ENCODE data around the gene LDLRAD4. TPM values are rescaled to one million over a fixed set of nuclear protein-coding genes. Genes with fewer than 3 reads are reported as not detected.

The LDLRAD4 gene
- total and polyA plus RNA-seq, 8 donors: 2.0 to 47.9 (median 9.0) TPM

DNA sequence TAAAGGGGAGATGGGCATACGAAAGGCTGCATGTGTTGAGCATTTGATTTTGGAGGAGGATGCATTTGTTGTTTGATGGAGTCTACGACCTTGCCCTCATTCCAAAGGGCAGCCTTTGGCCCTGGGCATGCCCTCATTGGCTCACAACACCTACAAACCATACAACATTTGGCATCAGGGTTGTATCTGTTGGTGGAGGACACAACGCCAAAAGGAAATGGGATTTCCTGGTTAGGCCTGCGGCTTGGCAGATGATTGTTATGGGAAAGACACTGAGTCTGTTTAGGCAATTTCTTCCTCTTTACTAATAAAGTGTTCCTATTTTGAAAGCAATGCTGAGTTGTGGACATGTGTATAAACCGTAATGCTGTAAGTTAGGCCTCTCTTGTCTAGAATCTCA lies 246.9 kb downstream of the LDLRAD4 start:
- peak overlapping the region; percentile 4 to 35 (median 24) for H3K4me3 ChIP-seq
- WGBS, 5 donors: 59 to 79% (median 71%) methylated on average over 5 of the region's 5 CpGs
- no peaks in the 10 kb centered on the region for H3K27me3 ChIP-seq
- H3K27ac ChIP-seq: peak overlapping the region in 4 of 5 donors; percentile 25 to 72 (median 40)
- TF ChIP-seq, protein P1, sequence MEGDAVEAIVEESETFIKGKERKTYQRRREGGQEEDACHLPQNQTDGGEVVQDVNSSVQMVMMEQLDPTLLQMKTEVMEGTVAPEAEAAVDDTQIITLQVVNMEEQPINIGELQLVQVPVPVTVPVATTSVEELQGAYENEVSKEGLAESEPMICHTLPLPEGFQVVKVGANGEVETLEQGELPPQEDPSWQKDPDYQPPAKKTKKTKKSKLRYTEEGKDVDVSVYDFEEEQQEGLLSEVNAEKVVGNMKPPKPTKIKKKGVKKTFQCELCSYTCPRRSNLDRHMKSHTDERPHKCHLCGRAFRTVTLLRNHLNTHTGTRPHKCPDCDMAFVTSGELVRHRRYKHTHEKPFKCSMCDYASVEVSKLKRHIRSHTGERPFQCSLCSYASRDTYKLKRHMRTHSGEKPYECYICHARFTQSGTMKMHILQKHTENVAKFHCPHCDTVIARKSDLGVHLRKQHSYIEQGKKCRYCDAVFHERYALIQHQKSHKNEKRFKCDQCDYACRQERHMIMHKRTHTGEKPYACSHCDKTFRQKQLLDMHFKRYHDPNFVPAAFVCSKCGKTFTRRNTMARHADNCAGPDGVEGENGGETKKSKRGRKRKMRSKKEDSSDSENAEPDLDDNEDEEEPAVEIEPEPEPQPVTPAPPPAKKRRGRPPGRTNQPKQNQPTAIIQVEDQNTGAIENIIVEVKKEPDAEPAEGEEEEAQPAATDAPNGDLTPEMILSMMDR (IDR thresholded peaks at IDR 0.05): no peak
- peaks cover 0 to 16% (median 6%) of the 10 kb centered on the region in 4 donors for H3K4me1 ChIP-seq
- H3K9me3 ChIP-seq: no peaks in the 10 kb centered on the region
- H3K36me3 ChIP-seq: no peaks in the 10 kb centered on the region
- intact Hi-C loops (cut with DNase I; ENCODE audit: low total_unique reads): no loop called here
- no peak for DNase-seq

DNA sequence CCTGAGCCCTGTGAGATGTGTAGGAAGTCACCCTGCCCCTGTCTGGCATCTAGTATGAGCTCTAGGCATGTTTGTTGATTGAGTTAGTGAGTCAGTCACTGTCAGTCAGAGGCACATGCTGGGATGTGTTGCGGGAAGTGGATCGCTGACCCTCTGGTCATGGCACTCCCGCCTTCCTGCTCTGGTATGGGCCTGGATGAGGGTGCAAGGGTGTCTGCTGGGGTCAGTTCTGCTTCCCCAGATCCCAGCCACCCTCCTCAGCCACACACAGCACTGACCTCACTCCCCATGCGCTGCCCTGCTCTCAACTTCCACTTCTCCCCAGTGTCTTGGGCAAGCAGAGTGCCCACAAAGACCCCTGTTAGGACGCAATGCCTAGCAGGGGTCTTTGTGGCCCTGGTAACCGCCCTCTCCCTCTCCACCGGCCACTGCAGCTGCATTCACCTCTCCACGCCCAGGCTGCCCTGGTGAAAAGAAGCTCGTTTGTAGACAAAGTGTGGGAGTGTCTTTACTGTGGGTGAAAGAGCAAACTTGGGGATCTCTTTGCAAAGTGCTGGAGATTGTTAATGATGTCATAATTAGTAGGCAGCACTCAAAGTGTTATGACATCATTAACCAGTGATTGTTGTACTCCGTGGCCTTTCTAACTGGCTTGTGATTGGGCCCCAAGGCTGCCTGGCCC lies 252.1 kb downstream of the LDLRAD4 start:
- no peaks in the 10 kb centered on the region for H3K36me3 ChIP-seq
- no peaks in the 10 kb centered on the region for H3K27me3 ChIP-seq
- intact Hi-C loops (cut with DNase I; ENCODE audit: low total_unique reads): no loop called here
- peaks cover 0 to 14% (median 3%) of the 10 kb centered on the region in 4 donors for H3K4me1 ChIP-seq
- 61 to 75% (median 72%) methylated on average over 9 to 10 of the region's 10 CpGs for WGBS, 5 donors
- TF ChIP-seq, protein P1 (IDR thresholded peaks at IDR 0.05): no peak
- TF ChIP-seq POLR2AphosphoS5 (IDR thresholded peaks at IDR 0.05) (no peak), POLR2A (IDR thresholded peaks at IDR 0.05) (no peak), EP300 (IDR thresholded peaks at IDR 0.05) (no peak)
- no peaks in the 10 kb centered on the region for H3K9me3 ChIP-seq
- peak overlapping the region in 1 of 5 donors; percentile 53 for H3K27ac ChIP-seq
- H3K4me3 ChIP-seq: no peak overlapping the region
- no peak for DNase-seq

DNA sequence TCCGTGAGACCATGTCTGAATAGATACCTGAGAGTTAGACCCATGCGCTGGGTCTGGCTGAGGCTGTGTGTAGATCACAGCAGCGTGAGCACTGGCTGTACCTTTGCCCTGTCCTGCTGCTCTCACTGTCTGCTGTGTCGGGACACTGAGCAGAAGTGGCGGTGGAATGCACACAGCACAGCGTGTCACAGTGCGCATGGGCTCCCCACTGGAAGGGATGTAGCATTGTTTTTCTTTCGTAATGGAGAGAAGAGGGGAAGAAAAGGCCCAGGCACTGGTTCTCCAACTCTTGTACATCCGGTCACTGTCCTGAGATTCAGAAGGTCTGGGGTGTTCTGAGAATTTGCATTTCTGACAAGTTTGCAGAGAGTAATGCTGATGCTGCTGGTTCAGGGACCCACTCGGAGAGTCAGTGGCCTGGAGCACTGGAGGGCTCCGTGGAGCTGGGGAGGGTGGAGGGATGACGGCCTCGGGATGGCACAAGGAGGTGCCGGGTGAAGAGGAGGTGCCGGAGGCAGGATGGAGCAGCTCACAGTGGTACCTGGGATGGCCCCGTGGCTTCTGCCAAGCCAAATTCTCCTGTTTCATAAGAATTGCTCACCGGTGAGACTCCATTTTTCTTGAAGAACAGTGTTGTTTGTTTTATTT lies 252.8 kb downstream of the LDLRAD4 start:
- no peak for DNase-seq
- TF ChIP-seq POLR2AphosphoS5 (IDR thresholded peaks at IDR 0.05) (no peak), EP300 (IDR thresholded peaks at IDR 0.05) (no peak), POLR2A (IDR thresholded peaks at IDR 0.05) (no peak)
- TF ChIP-seq, protein P1 (IDR thresholded peaks at IDR 0.05): no peak
- Histone ChIP-seq H3K36me3 (no peaks in the 10 kb centered on the region), H3K27me3 (no peaks in the 10 kb centered on the region), H3K9me3 (no peaks in the 10 kb centered on the region), H3K27ac (peak overlapping the region in 2 of 5 donors; percentile 38 to 55), H3K4me3 (no peak overlapping the region), H3K4me1 (peaks cover 0 to 14% (median 2%) of the 10 kb centered on the region in 4 donors)
- 78 to 90% (median 82%) methylated on average over 16 to 17 of the region's 17 CpGs for whole genome bisulfite sequencing, 5 donors
- intact Hi-C loops (cut with DNase I; ENCODE audit: low total_unique reads): no loop called here

DNA sequence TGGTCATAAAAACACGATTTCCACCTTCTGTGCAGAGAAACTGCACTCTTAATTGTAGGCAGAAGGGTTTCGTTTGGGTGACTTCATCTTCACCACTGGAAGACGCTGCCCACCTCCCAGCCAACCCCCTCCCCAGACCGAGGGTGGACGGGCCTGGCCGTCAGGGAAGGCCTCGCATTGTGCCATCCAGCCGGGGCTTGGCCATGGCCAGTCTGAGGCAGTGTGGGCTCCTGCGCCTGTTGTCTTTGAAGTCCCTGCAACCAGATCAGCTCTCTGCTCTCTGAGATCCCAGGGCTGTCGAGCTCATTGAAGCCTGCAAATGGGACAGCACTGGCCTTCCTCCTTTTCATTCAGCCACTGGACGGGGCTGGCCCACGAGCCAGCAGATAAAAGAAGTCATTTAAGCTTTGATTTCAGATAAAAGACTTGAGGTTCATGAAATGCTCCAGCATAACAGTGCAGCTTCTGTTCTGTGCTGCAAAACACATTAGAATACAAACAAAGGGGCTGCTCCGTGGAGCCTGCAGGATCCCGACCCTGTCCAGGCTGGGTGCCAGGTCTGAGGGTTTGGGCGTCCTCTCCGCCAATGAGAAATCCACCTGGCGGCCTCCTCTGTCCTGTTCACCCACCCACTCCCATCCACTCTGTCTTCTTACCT lies 253.5 kb downstream of the LDLRAD4 start:
- Histone ChIP-seq H3K4me1 (peaks cover 0 to 14% (median 2%) of the 10 kb centered on the region in 4 donors), H3K27me3 (no peaks in the 10 kb centered on the region), H3K36me3 (no peaks in the 10 kb centered on the region), H3K4me3 (no peak overlapping the region), H3K9me3 (no peaks in the 10 kb centered on the region), H3K27ac (peak overlapping the region in 2 of 5 donors; percentile 38 to 55)
- peak in 1 of 2 donors; percentile 37 for DNase-seq
- intact Hi-C loops (cut with DNase I; ENCODE audit: low total_unique reads): no loop called here
- no peak for TF ChIP-seq POLR2AphosphoS5 (IDR thresholded peaks at IDR 0.05)
- TF ChIP-seq POLR2A (IDR thresholded peaks at IDR 0.05): no peak
- TF ChIP-seq, protein P1 (IDR thresholded peaks at IDR 0.05): no peak
- TF ChIP-seq EP300 (IDR thresholded peaks at IDR 0.05): no peak
- 54 to 64% (median 60%) methylated on average over 17 of the region's 17 CpGs for WGBS, 5 donors

All from stomach (tissue), 9 donors.